SK-N-SH treated with all-trans-retinoic acid at 6 μM for 48 hours (cell line): ENCODE data around the gene RPL28.

Experiments used
- ATAC-seq: fragments of 200-7000 bp; cut with Tn5 transposase; 3 replicates; pipeline ENCODE4 v1.9.1; 2020; ENCODE audit warnings: mild to moderate bottlenecking, moderate library complexity
- ARNTL ChIP-seq: fragments of 450-650 bp; formaldehyde crosslinking; IDR thresholded peaks from 2 replicates; pipeline ENCODE4 v1.5.0; 2020; ENCODE audit warnings: low read depth, mild to moderate bottlenecking, moderate library complexity, borderline replicate concordance
- BACH2 ChIP-seq: fragments of 250-450 bp; sonication (Bioruptor Pico); IDR thresholded peaks from 2 replicates; pipeline ENCODE4 v1.9.0; 2021; ENCODE audit warnings: mild to moderate bottlenecking, borderline replicate concordance
- CREB5 ChIP-seq: fragments of 250-450 bp; sonication (Bioruptor Pico); IDR thresholded peaks from 2 replicates; pipeline ENCODE4 v1.5.1; 2020; ENCODE audit warnings: low read depth, mild to moderate bottlenecking, moderate library complexity
- CSDC2 ChIP-seq: fragments of 250-450 bp; sonication (Bioruptor Pico); IDR thresholded peaks from 2 replicates; pipeline ENCODE4 v1.5.0; 2020; ENCODE audit warnings: mild to moderate bottlenecking, moderate library complexity
- ISL1 ChIP-seq: fragments of 250-450 bp; sonication (Bioruptor Pico); IDR thresholded peaks from 2 replicates; pipeline ENCODE4 v2.1.2; 2022; ENCODE audit warnings: mild to moderate bottlenecking, moderate library complexity
- OSR1 ChIP-seq: fragments of 250-450 bp; sonication (Bioruptor Pico); IDR thresholded peaks from 2 replicates; pipeline ENCODE4 v1.8.0; 2022; ENCODE audit warnings: moderate library complexity, mild to moderate bottlenecking, inconsistent platforms
- PATZ1 ChIP-seq: fragments of 250-450 bp; sonication (Bioruptor Pico); IDR thresholded peaks from 2 replicates; pipeline ENCODE4 v1.8.0; 2020; ENCODE audit warnings: mild to moderate bottlenecking, moderate library complexity, borderline replicate concordance
- POU6F1 ChIP-seq: fragments of 250-450 bp; sonication (Bioruptor Pico); IDR thresholded peaks from 2 replicates; pipeline ENCODE4 v1.8.0; 2021; ENCODE audit warnings: low read depth, mild to moderate bottlenecking, moderate library complexity, borderline replicate concordance
- RARB ChIP-seq: fragments of 250-450 bp; sonication (Bioruptor Pico); IDR thresholded peaks from 2 replicates; pipeline ENCODE4 v1.8.0; 2021; ENCODE audit warnings: mild to moderate bottlenecking, moderate library complexity
- SNAI2 ChIP-seq: fragments of 250-450 bp; sonication (Bioruptor Pico); IDR thresholded peaks from 2 replicates; pipeline ENCODE4 v1.5.0; 2020; ENCODE audit warnings: mild to moderate bottlenecking, moderate library complexity
- TCF4 ChIP-seq: fragments of 250-450 bp; sonication (Bioruptor Pico); IDR thresholded peaks from 2 replicates; pipeline ENCODE4 v1.8.0; 2021; ENCODE audit warnings: mild to moderate bottlenecking, moderate library complexity, borderline replicate concordance
- TSHZ2 ChIP-seq: fragments of 250-450 bp; sonication (Bioruptor Pico); IDR thresholded peaks from 2 replicates; pipeline ENCODE4 v1.5.0; 2020; ENCODE audit warnings: mild to moderate bottlenecking, moderate library complexity
- ZFP3 ChIP-seq: fragments of 250-450 bp; sonication (Bioruptor Pico); IDR thresholded peaks from 2 replicates; pipeline ENCODE4 v1.5.0; 2020; ENCODE audit warnings: mild to moderate bottlenecking, moderate library complexity
- ZFP30 ChIP-seq: fragments of 450-650 bp; formaldehyde crosslinking; IDR thresholded peaks from 2 replicates; pipeline ENCODE4 v1.5.0; 2022; ENCODE audit warnings: mild to moderate bottlenecking, moderate library complexity
- ZNF8 ChIP-seq: fragments of 450-650 bp; formaldehyde crosslinking; IDR thresholded peaks from 2 replicates; pipeline ENCODE4 v1.5.0; 2020; ENCODE audit warnings: mild to moderate bottlenecking, moderate library complexity

Gene RPL28

GRCh38 chr19:55355213-55355821 is 30.4 kb upstream of the RPL28 start:
- ATAC-seq, result no peak
- TF ChIP-seq ZFP3 (CRISPR knock-in tag) (no peak), ZNF8 (no peak), SNAI2 (CRISPR knock-in tag) (no peak), TSHZ2 (CRISPR knock-in tag) (no peak), PATZ1 (no peak), ZFP30 (no peak)

GRCh38 chr19:55358493-55358892 is 27.2 kb upstream of the RPL28 start:
- TF ChIP-seq POU6F1 (CRISPR knock-in tag) (no peak), RARB (CRISPR knock-in tag) (no peak), CREB5 (CRISPR knock-in tag) (no peak), BACH2 (CRISPR knock-in tag) (no peak)
- TF ChIP-seq, all 23 proteins: peak for 0
- ATAC-seq, result no peak

- ATAC-seq, result no peak
- TF ChIP-seq CSDC2 (CRISPR knock-in tag) (no peak), ZFP3 (CRISPR knock-in tag) (no peak), ARNTL (no peak), ZFP30 (no peak), TCF4 (CRISPR knock-in tag) (no peak)
- TF ChIP-seq, all 23 proteins: peak for 0
Measured at GRCh38 chr19:55358943-55359908, 26.5 kb upstream of the RPL28 start.

- no peak for ATAC-seq
- no peak for TF ChIP-seq ZFP30
- no peak for TF ChIP-seq TSHZ2 (CRISPR knock-in tag)
- no peak for TF ChIP-seq CREB5 (CRISPR knock-in tag)
- TF ChIP-seq RARB (CRISPR knock-in tag), result no peak
- TF ChIP-seq OSR1 (CRISPR knock-in tag), result no peak
- TF ChIP-seq ISL1 (CRISPR knock-in tag), result no peak
Measured at GRCh38 chr19:55360902-55361301, 24.8 kb upstream of the RPL28 start.
